ENCODE measurements around the gene PYGM. TPM values are rescaled to one million over a fixed set of nuclear protein-coding genes. Genes with fewer than 3 reads are reported as not detected.

Gene PYGM
- total RNA-seq, 1 experiment from 2014 or later = 1.4 TPM

- peaks cover 6% of the 10 kb centered on the region for H3K27me3 Mint-ChIP-seq (ENCODE audit: insufficient read depth, unreplicated experiment)
- DNase-seq = no peak
- no peak for TF ChIP-seq CTCF (IDR thresholded peaks at IDR 0.05; ENCODE audit: insufficient read depth in 1 of 2, low read depth in 1 of 2, low read length in 1 of 2, severe bottlenecking in 1 of 2, unreplicated experiment in 1 of 2)
- intact Hi-C loops (cut with micrococcal nuclease; ENCODE audit: unreplicated experiment) = no loop called here
- no TSS peak for BruUV-seq (replicated peaks)
- H3K9me3 ChIP-seq = no peaks in the 10 kb centered on the region
- H3K36me3 ChIP-seq (ENCODE audit: control insufficient read depth, insufficient read depth, low read length) = no peaks in the 10 kb centered on the region
- H3K9me3 Mint-ChIP-seq (ENCODE audit: unreplicated experiment) = no peaks in the 10 kb centered on the region
- H3K4me1 Mint-ChIP-seq (ENCODE audit: low read depth, unreplicated experiment) = peaks cover 9% of the 10 kb centered on the region
- H3K36me3 Mint-ChIP-seq (ENCODE audit: insufficient read depth, unreplicated experiment) = peaks cover 11% of the 10 kb centered on the region
- H3K4me3 ChIP-seq (ENCODE audit: low read depth, low read length) = peak overlapping the region; percentile 59
- peak overlapping the region; percentile 69 for H3K4me3 Mint-ChIP-seq (ENCODE audit: unreplicated experiment)
- peaks cover 38% of the 10 kb centered on the region for H3K4me1 ChIP-seq
- ChIA-PET CTCF (interaction anchor here (1.1 to 1.4 kb wide), 2 partner anchors 56 to 94 kb away, joined by 3 to 5 read pairs; no protein-coding TSS in a partner anchor), POLR2A (no interaction called here)
- no peak overlapping the region for H3K27ac Mint-ChIP-seq (ENCODE audit: unreplicated experiment)
- no peaks in the 10 kb centered on the region for H3K27me3 ChIP-seq (replicated peaks; ENCODE audit: control insufficient read depth, insufficient read depth, low read length)
These were observed 15.1 kb downstream of the PYGM start for GRCh38 chr11:64744544-64745188.

- intact Hi-C loops (cut with micrococcal nuclease; ENCODE audit: unreplicated experiment) = loop anchor here (1.0 kb wide), 1 partner anchor 56 kb away; no protein-coding TSS in a partner anchor
- DNase-seq = peak; percentile 78 to 87
These were observed 15.9 kb downstream of the PYGM start, which contains the start of gene RASGRP2 for GRCh38 chr11:64743591-64744543. RASGRP2 (minus strand) TSS chr11:64744142; CDS start chr11:64742866, 1,276 bp downstream.

More at GRCh38 chr11:64743591-64744543, 15.9 kb downstream of the PYGM start, which contains the start of gene RASGRP2:
- Histone ChIP-seq H3K4me3 (ENCODE audit: low read depth, low read length) (peak within 1 kb of the TSS; percentile 59), H3K27me3 (replicated peaks; ENCODE audit: control insufficient read depth, insufficient read depth, low read length) (no peaks in the 10 kb centered on the region), H3K4me1 (peaks cover 38% of the 10 kb centered on the region), H3K9me3 (no peaks in the 10 kb centered on the region), H3K36me3 (ENCODE audit: control insufficient read depth, insufficient read depth, low read length) (no peaks in the 10 kb centered on the region)
- TF ChIP-seq CTCF (IDR thresholded peaks at IDR 0.05; ENCODE audit: insufficient read depth in 1 of 2, low read depth in 1 of 2, low read length in 1 of 2, severe bottlenecking in 1 of 2, unreplicated experiment in 1 of 2) = peak; percentile 62 to 73
- Mint-ChIP-seq H3K4me3 (ENCODE audit: unreplicated experiment) (peak within 1 kb of the TSS; percentile 69), H3K36me3 (ENCODE audit: insufficient read depth, unreplicated experiment) (peaks cover 11% of the 10 kb centered on the region), H3K4me1 (ENCODE audit: low read depth, unreplicated experiment) (peaks cover 9% of the 10 kb centered on the region), H3K9me3 (ENCODE audit: unreplicated experiment) (no peaks in the 10 kb centered on the region), H3K27ac (ENCODE audit: unreplicated experiment) (no peak within 1 kb of the TSS), H3K27me3 (ENCODE audit: insufficient read depth, unreplicated experiment) (peaks cover 6% of the 10 kb centered on the region)
- ChIA-PET CTCF (interaction anchor here (0.6 to 2.4 kb wide), 12 partner anchors 28 to 426 kb away, joined by 3 to 11 read pairs (median 4); partner anchors contain the start of genes MEN1 and PRDX5), POLR2A (interaction anchor here (0.6 to 1.6 kb wide), 2 partner anchors 33 to 35 kb away, joined by 3 to 10 read pairs; partner anchors contain the start of gene SF1)
- no TSS peak for BruUV-seq (replicated peaks)

All from Caco-2 (cell line).